K562 (cell line): Measurements from ENCODE around the gene ACTN2. TPM values are rescaled to one million over a fixed set of nuclear protein-coding genes. Genes with fewer than 3 reads are reported as not detected.

Source experiments
- ARID1B ChIP-seq: fragments of 450-650 bp; IDR thresholded peaks from 2 replicates; pipeline ENCODE4 v1.6.1; 2016; ENCODE audit warnings: antibody characterized with exemption, mild to moderate bottlenecking, inconsistent platforms
- BHLHE40 ChIP-seq: IDR thresholded peaks from 2 replicates; pipeline ENCODE4 v1.6.1; 2011; ENCODE audit warnings: low read length, improper control_type of control experiment
- BRCA1 ChIP-seq, 2 experiments: fragments of 450-650 bp in 1 of 2; sonication (generic) in 1 of 2; formaldehyde crosslinking in 1 of 2; IDR thresholded peaks; 2 replicates each; pipeline versions ENCODE4 v1.5.0 to v1.6.1; 2017 to 2020; ENCODE audit warnings: mild to moderate bottlenecking in 1 of 2, missing genetic modification reagents in 1 of 2
- CHD4 ChIP-seq: fragments of 200-600 bp; sonication (generic); IDR thresholded peaks from 3 replicates; pipeline ENCODE4 v1.6.1; 2012; ENCODE audit warnings: low read depth, mild to moderate bottlenecking, mixed read lengths, low read length, inconsistent platforms; ENCODE audit not compliant: insufficient read depth, insufficient replicate concordance, poor library complexity, severe bottlenecking
- ETV5 ChIP-seq: sonication (generic); formaldehyde crosslinking; IDR thresholded peaks from 2 replicates; pipeline ENCODE4 v1.4.0; 2020; ENCODE audit warnings: low read depth, mild to moderate bottlenecking, missing genetic modification reagents
- GABPB1 ChIP-seq: sonication (generic); formaldehyde crosslinking; IDR thresholded peaks from 2 replicates; pipeline ENCODE4 v1.8.0; 2022; ENCODE audit warnings: mild to moderate bottlenecking, missing genetic modification reagents
- ILF3 ChIP-seq: fragments of 450-650 bp; IDR thresholded peaks from 2 replicates; pipeline ENCODE4 v1.6.1; 2018; ENCODE audit warnings: antibody characterized with exemption, mild to moderate bottlenecking, moderate library complexity, borderline replicate concordance
- KDM1A ChIP-seq, 2 experiments: fragments of 450-650 bp; IDR thresholded peaks; 2 replicates each; pipeline ENCODE4 v1.6.1; 2016; ENCODE audit warnings: mild to moderate bottlenecking in 2 of 2
- KLF13 ChIP-seq: fragments of 450-650 bp; IDR thresholded peaks from 2 replicates; pipeline ENCODE4 v1.6.1; 2016; ENCODE audit warnings: missing genetic modification characterization, low read depth, mild to moderate bottlenecking, missing compliant biosample characterization, moderate library complexity, borderline replicate concordance
- LCOR ChIP-seq: sonication (generic); formaldehyde crosslinking; IDR thresholded peaks from 2 replicates; pipeline ENCODE4 v1.8.0; 2022; ENCODE audit warnings: mild to moderate bottlenecking, missing genetic modification reagents
- MIER1 ChIP-seq: fragments of 450-650 bp; IDR thresholded peaks from 2 replicates; pipeline ENCODE4 v1.6.1; 2016; ENCODE audit warnings: antibody characterized with exemption, mild to moderate bottlenecking, low read depth
- MITF ChIP-seq: IDR thresholded peaks from 2 replicates; pipeline ENCODE4 v1.6.1; 2014; ENCODE audit warnings: antibody characterized with exemption
- NCOA6 ChIP-seq: fragments of 450-650 bp; IDR thresholded peaks from 2 replicates; pipeline ENCODE4 v1.6.1; 2017; ENCODE audit warnings: mild to moderate bottlenecking
- PML ChIP-seq: IDR thresholded peaks from 2 replicates; pipeline ENCODE4 v1.6.1; 2012; ENCODE audit warnings: low read length, inconsistent platforms
- POLR2A ChIP-seq: fragments of 450-650 bp; conservative IDR thresholded peaks from 2 replicates; pipeline ENCODE4 v1.6.1; 2016
- POLR2G ChIP-seq: fragments of 200-400 bp; formaldehyde crosslinking; IDR thresholded peaks from 2 replicates; pipeline ENCODE4 v1.6.1; 2017; ENCODE audit warnings: low read depth, mild to moderate bottlenecking, antibody characterized with exemption, low read length, moderate library complexity
- TCF3 ChIP-seq: sonication (generic); formaldehyde crosslinking; IDR thresholded peaks from 2 replicates; pipeline ENCODE4 v1.4.0; 2020; ENCODE audit warnings: mild to moderate bottlenecking, missing genetic modification reagents
- TEAD4 ChIP-seq, 2 experiments: sonication (generic) in 1 of 2; formaldehyde crosslinking in 1 of 2; IDR thresholded peaks; 2 replicates each; pipeline versions ENCODE4 v1.6.1 to v1.8.0; 2012 to 2022; ENCODE audit warnings: borderline replicate concordance in 1 of 2, inconsistent platforms in 1 of 2, low read length in 1 of 2, mild to moderate bottlenecking in 1 of 2, missing genetic modification reagents in 1 of 2
- WHSC1 ChIP-seq: IDR thresholded peaks from one replicate; pipeline ENCODE4 v1.6.1; 2012; ENCODE audit warnings: low read length, control low read depth, inconsistent platforms
- ZBTB43 ChIP-seq: sonication (generic); formaldehyde crosslinking; IDR thresholded peaks from 2 replicates; pipeline ENCODE4 v1.8.0; 2023; ENCODE audit warnings: mild to moderate bottlenecking, missing genetic modification reagents
- ZNF431 ChIP-seq: sonication (generic); formaldehyde crosslinking; IDR thresholded peaks from 2 replicates; pipeline ENCODE4 v1.8.0; 2022; ENCODE audit warnings: mild to moderate bottlenecking, missing genetic modification reagents
- polyA plus RNA-seq, 8 experiments: library from polyadenylated mRNA; depleted of rRNA in 4 of 8; stranded (reverse) in 5 of 8; unstranded in 3 of 8; fragments of >200 nt; fragmentation: Nextera tagmentation in 2 of 8; fragmentation: Illumina TruSeq in 1 of 8; extraction: Ambion mirVana in 2 of 8; extraction: Trizol in 1 of 8; gene quantifications; 2 replicates each; pipeline versions ENCODE4 v1.2.1 to v1.2.3, GENCODE V29; 2011 to 2014; ENCODE audit warnings: inconsistent platforms in 1 of 8, missing spikeins in 1 of 8
- total RNA-seq, 7 experiments: library from RNA; depleted of rRNA in 6 of 7; stranded (reverse); fragments of >200 nt in 6 of 7; fragmentation: Illumina TruSeq in 2 of 7; extraction: Trizol in 2 of 7; gene quantifications; 2 replicates each; pipeline versions ENCODE4 v1.2.1 to v1.2.3, GENCODE V29; 2011 to 2021; ENCODE audit warnings: low replicate concordance in 1 of 7
- TF ChIP-seq, protein P1 (sequence below): fragments of 450-650 bp; formaldehyde crosslinking; IDR thresholded peaks from 2 replicates; pipeline ENCODE4 v1.4.0; 2020; ENCODE audit warnings: mild to moderate bottlenecking, moderate library complexity
- TF ChIP-seq, protein P2 (sequence below): sonication (generic); formaldehyde crosslinking; IDR thresholded peaks from 2 replicates; pipeline ENCODE4 v1.8.1; 2022; ENCODE audit warnings: missing genetic modification reagents

Gene ACTN2
- total and polyA plus RNA-seq, 9 of the 15 experiments (the other 6 are each of a cell fraction or from before 2014, with no cell fraction given): 0.18 to 0.94 (median 0.42) TPM

DNA sequence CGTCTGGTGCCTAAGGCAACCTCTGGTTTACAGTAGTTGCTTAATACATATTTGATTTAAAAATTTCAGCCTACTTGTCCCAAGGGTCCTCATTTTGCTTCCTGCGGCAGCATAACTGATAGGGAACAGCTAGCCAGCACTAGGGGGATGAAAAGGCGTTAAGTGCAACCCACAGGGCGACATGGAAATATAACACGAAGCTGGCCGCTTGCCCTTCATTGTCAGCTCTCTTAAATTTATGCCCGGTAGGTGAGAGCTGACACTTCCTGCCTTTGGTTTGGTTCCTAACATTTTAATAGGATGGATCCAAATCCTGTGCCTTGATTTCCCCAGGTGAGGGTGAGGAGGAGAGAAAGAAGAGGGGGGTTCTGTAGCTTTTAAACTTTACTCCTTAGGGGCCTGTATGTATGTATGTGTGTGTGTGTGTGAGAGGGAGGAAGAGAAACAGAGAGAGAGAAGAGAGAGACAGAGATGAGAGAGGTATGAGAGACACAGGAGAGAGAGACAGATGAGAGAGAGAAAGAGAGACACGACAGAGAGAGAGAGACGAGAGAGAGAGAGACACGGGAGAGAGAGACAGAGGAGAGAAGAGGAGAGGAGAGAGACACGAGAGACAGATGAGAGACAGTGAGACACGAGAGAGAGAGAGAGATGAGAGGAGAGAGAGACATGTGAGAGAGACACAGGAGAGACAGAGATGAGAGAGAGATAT lies 938 bp upstream of the ACTN2 start (continued):
- TF ChIP-seq MITF: no peak
- TF ChIP-seq LCOR: no peak
- no peak for TF ChIP-seq PML
- TF ChIP-seq TEAD4 (IDR thresholded peaks at IDR 0.05; ENCODE audit: low read length): no peak
- TF ChIP-seq TEAD4 (CRISPR knock-in tag; IDR thresholded peaks at IDR 0.05; ENCODE audit: borderline replicate concordance): no peak
- no peak for TF ChIP-seq ETV5 (CRISPR knock-in tag)
- TF ChIP-seq POLR2A: no peak
- no peak for TF ChIP-seq BRCA1 (IDR thresholded peaks at IDR 0.05)
- no peak for TF ChIP-seq BRCA1 (CRISPR knock-in tag; IDR thresholded peaks at IDR 0.05)
- TF ChIP-seq CHD4: no peak
- no peak for TF ChIP-seq ZBTB43 (CRISPR knock-in tag)
- TF ChIP-seq, protein P1, sequence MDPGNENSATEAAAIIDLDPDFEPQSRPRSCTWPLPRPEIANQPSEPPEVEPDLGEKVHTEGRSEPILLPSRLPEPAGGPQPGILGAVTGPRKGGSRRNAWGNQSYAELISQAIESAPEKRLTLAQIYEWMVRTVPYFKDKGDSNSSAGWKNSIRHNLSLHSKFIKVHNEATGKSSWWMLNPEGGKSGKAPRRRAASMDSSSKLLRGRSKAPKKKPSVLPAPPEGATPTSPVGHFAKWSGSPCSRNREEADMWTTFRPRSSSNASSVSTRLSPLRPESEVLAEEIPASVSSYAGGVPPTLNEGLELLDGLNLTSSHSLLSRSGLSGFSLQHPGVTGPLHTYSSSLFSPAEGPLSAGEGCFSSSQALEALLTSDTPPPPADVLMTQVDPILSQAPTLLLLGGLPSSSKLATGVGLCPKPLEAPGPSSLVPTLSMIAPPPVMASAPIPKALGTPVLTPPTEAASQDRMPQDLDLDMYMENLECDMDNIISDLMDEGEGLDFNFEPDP: no peak
- no peak for TF ChIP-seq ILF3
- TF ChIP-seq WHSC1: no peak
- no peak for TF ChIP-seq TCF3 (CRISPR knock-in tag)
- TF ChIP-seq, protein P2, sequence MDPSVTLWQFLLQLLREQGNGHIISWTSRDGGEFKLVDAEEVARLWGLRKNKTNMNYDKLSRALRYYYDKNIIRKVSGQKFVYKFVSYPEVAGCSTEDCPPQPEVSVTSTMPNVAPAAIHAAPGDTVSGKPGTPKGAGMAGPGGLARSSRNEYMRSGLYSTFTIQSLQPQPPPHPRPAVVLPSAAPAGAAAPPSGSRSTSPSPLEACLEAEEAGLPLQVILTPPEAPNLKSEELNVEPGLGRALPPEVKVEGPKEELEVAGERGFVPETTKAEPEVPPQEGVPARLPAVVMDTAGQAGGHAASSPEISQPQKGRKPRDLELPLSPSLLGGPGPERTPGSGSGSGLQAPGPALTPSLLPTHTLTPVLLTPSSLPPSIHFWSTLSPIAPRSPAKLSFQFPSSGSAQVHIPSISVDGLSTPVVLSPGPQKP (CRISPR knock-in tag): no peak
- no peak for TF ChIP-seq ARID1B
- no peak for TF ChIP-seq GABPB1
- no peak for TF ChIP-seq BHLHE40
- no peak for TF ChIP-seq ZNF431 (CRISPR knock-in tag)
- no peak for TF ChIP-seq KLF13
- TF ChIP-seq MIER1: 0 out of 2 replicates have a peak, but pooled peaks have one; percentile 53
- 0 out of 4 replicates have a peak, but pooled peaks of 1 of the 2 experiments have one; percentile 8 for TF ChIP-seq KDM1A (IDR thresholded peaks at IDR 0.05)
- TF ChIP-seq NCOA6: no peak
- no peak for TF ChIP-seq POLR2G
